CD4-positive, CD25-positive, alpha-beta regulatory T cell (primary cell): Measurements from ENCODE around the gene POSTN. TPM values are rescaled to one million over a fixed set of nuclear protein-coding genes. Genes with fewer than 3 reads are reported as not detected.

Experiments
- ATAC-seq, 2 donors: fragments of 150-1000 bp; cut with Tn5 transposase; one replicate each; pipeline ENCODE4 v1.10.0; 2021; ENCODE audit warnings: low read depth in 2 of 2, moderate number of reproducible peaks in 2 of 2, moderate library complexity in 1 of 2
- DNase-seq, 3 donors: peaks; one replicate each; pipeline versions ENCODE4 v3.0.0 to v3.0.0-alpha.2; 2012 to 2022; ENCODE audit warnings: mixed read lengths in 1 of 3
- H3K27ac ChIP-seq: one replicate; pipeline ENCODE4 v1.7.0; 2013; ENCODE audit warnings: mild to moderate bottlenecking, low read length; ENCODE audit not compliant: insufficient read depth, poor library complexity, severe bottlenecking
- H3K27me3 ChIP-seq: one replicate; pipeline ENCODE4 v1.7.0; 2013; ENCODE audit warnings: low read length; ENCODE audit not compliant: control insufficient read depth, insufficient read depth
- H3K36me3 ChIP-seq: one replicate; pipeline ENCODE4 v1.7.0; 2013; ENCODE audit warnings: mild to moderate bottlenecking, low read length, moderate library complexity; ENCODE audit not compliant: control insufficient read depth, insufficient read depth
- H3K4me1 ChIP-seq: 2 replicates; pipeline ENCODE4 v1.7.0; 2013; ENCODE audit warnings: mild to moderate bottlenecking, low read length; ENCODE audit not compliant: insufficient read depth, control insufficient read depth, poor library complexity, severe bottlenecking
- H3K4me3 ChIP-seq: one replicate; pipeline ENCODE4 v1.7.0; 2013; ENCODE audit warnings: low read depth, mild to moderate bottlenecking, low read length, moderate library complexity
- H3K9me3 ChIP-seq, 2 experiments: 1 replicate in 1 of 2; 2 replicates in 1 of 2; pipeline ENCODE4 v1.7.0; 2013; ENCODE audit warnings: low read length in 2 of 2, mild to moderate bottlenecking in 1 of 2, moderate library complexity in 1 of 2; ENCODE audit not compliant: control insufficient read depth in 2 of 2
- H3K27ac Mint-ChIP-seq, 3 donors: one replicate each; pipeline ENCODE4 v1.8.0; 2020 to 2022; ENCODE audit warnings: mild to moderate bottlenecking in 3 of 3, mixed read lengths in 3 of 3, moderate library complexity in 2 of 3
- H3K27me3 Mint-ChIP-seq: one replicate; pipeline ENCODE4 v1.8.0; 2022; ENCODE audit warnings: mild to moderate bottlenecking, mixed read lengths
- H3K36me3 Mint-ChIP-seq: one replicate; pipeline ENCODE4 v1.8.0; 2020; ENCODE audit warnings: mixed read lengths
- H3K4me1 Mint-ChIP-seq, 4 donors: one replicate each; pipeline ENCODE4 v1.8.0; 2020 to 2022; ENCODE audit warnings: mixed read lengths in 4 of 4, mild to moderate bottlenecking in 1 of 4
- H3K4me3 Mint-ChIP-seq, 4 donors: one replicate each; pipeline ENCODE4 v1.8.0; 2020 to 2022; ENCODE audit warnings: mild to moderate bottlenecking in 4 of 4, mixed read lengths in 4 of 4, moderate library complexity in 3 of 4
- H3K9me3 Mint-ChIP-seq, 7 donors: one replicate each; pipeline ENCODE4 v1.8.0; 2020 to 2022; ENCODE audit warnings: mixed read lengths in 7 of 7, mild to moderate bottlenecking in 3 of 7, moderate library complexity in 2 of 7
- polyA plus RNA-seq, 4 donors: library from polyadenylated mRNA; unstranded; fragments of 300-500 nt; fragmentation: Illumina TruSeq; gene quantifications; one replicate each; pipeline ENCODE4 v1.2.3, GENCODE V29; 2021
- total RNA-seq: library from RNA; stranded (reverse); gene quantifications from one replicate; pipeline ENCODE4 v1.2.3, GENCODE V29; 2022

The POSTN gene
- total and polyA plus RNA-seq, 5 donors from 2014 or later = not detected

GRCh38 chr13:37613236-37613635, 14.7 kb upstream of the POSTN start:
- Mint-ChIP-seq H3K27me3 (no peaks in the 10 kb centered on the region), H3K36me3 (no peaks in the 10 kb centered on the region), H3K4me3 (no peak overlapping the region), H3K4me1 (no peaks in the 10 kb centered on the region), H3K27ac (no peak overlapping the region), H3K9me3 (peaks cover 0 to 4% (median 0%) of the 10 kb centered on the region in 7 donors)
- Histone ChIP-seq H3K36me3 (no peaks in the 10 kb centered on the region), H3K27me3 (no peaks in the 10 kb centered on the region), H3K9me3 (no peaks in the 10 kb centered on the region), H3K27ac (no peak overlapping the region), H3K4me1 (no peaks in the 10 kb centered on the region), H3K4me3 (no peak overlapping the region)
- no peak for ATAC-seq
- DNase-seq = no peak

GRCh38 chr13:37608750-37609339, 10.3 kb upstream of the POSTN start:
- Histone ChIP-seq H3K27me3 (no peaks in the 10 kb centered on the region), H3K36me3 (no peaks in the 10 kb centered on the region), H3K9me3 (no peaks in the 10 kb centered on the region), H3K27ac (no peak overlapping the region), H3K4me3 (no peak overlapping the region), H3K4me1 (no peaks in the 10 kb centered on the region)
- no peaks in the 10 kb centered on the region for H3K4me1 Mint-ChIP-seq
- no peaks in the 10 kb centered on the region for H3K27me3 Mint-ChIP-seq
- no peak overlapping the region for H3K4me3 Mint-ChIP-seq
- no peak overlapping the region for H3K27ac Mint-ChIP-seq
- ATAC-seq = no peak
- H3K36me3 Mint-ChIP-seq = no peaks in the 10 kb centered on the region
- H3K9me3 Mint-ChIP-seq = peaks cover 0 to 15% (median 5%) of the 10 kb centered on the region in 7 donors
- DNase-seq = no peak

GRCh38 chr13:37602733-37603381, 4.3 kb upstream of the POSTN start:
- H3K27me3 Mint-ChIP-seq = no peaks in the 10 kb centered on the region
- H3K9me3 Mint-ChIP-seq = peaks cover 0 to 13% (median 4%) of the 10 kb centered on the region in 7 donors
- Histone ChIP-seq H3K27ac (no peak overlapping the region), H3K27me3 (no peaks in the 10 kb centered on the region), H3K4me1 (no peaks in the 10 kb centered on the region), H3K36me3 (no peaks in the 10 kb centered on the region), H3K4me3 (no peak overlapping the region), H3K9me3 (no peaks in the 10 kb centered on the region)
- H3K27ac Mint-ChIP-seq = no peak overlapping the region
- no peak overlapping the region for H3K4me3 Mint-ChIP-seq
- no peak for DNase-seq
- no peaks in the 10 kb centered on the region for H3K4me1 Mint-ChIP-seq
- H3K36me3 Mint-ChIP-seq = no peaks in the 10 kb centered on the region
- ATAC-seq = no peak

- H3K27me3 Mint-ChIP-seq = no peaks in the 10 kb centered on the region
- no peak overlapping the region for H3K27ac Mint-ChIP-seq
- H3K4me3 ChIP-seq = no peak overlapping the region
- no peaks in the 10 kb centered on the region for H3K4me1 ChIP-seq
- no peak overlapping the region for H3K4me3 Mint-ChIP-seq
- no peaks in the 10 kb centered on the region for H3K4me1 Mint-ChIP-seq
- H3K36me3 Mint-ChIP-seq = no peaks in the 10 kb centered on the region
- DNase-seq = no peak
- H3K9me3 ChIP-seq = no peaks in the 10 kb centered on the region
- no peak for ATAC-seq
- H3K27ac ChIP-seq = no peak overlapping the region
- no peaks in the 10 kb centered on the region for H3K27me3 ChIP-seq
- H3K9me3 Mint-ChIP-seq = peaks cover 0 to 6% (median 3%) of the 10 kb centered on the region in 7 donors
- H3K36me3 ChIP-seq = no peaks in the 10 kb centered on the region
Measured at GRCh38 chr13:37601648-37602440, 3.3 kb upstream of the POSTN start.

- ATAC-seq = no peak
- Mint-ChIP-seq H3K9me3 (peaks cover 0 to 2% (median 0%) of the 10 kb centered on the region in 7 donors), H3K27me3 (no peaks in the 10 kb centered on the region)
Measured at GRCh38 chr13:37599519-37599918, 951 bp upstream of the POSTN start.

GRCh38 chr13:37597477-37598025, 1.0 kb downstream of the POSTN start:
- Mint-ChIP-seq H3K27me3 (no peaks in the 10 kb centered on the region), H3K9me3 (no peaks in the 10 kb centered on the region)
- no peak for ATAC-seq

More at GRCh38 chr13:37599519-37599918, 951 bp upstream of the POSTN start:
- Mint-ChIP-seq H3K36me3 (no peaks in the 10 kb centered on the region), H3K4me1 (no peaks in the 10 kb centered on the region), H3K27ac (no peak overlapping the region), H3K4me3 (no peak overlapping the region)
- no peak overlapping the region for H3K27ac ChIP-seq
- no peaks in the 10 kb centered on the region for H3K36me3 ChIP-seq
- H3K4me3 ChIP-seq = no peak overlapping the region
- no peaks in the 10 kb centered on the region for H3K9me3 ChIP-seq
- DNase-seq = no peak
- no peaks in the 10 kb centered on the region for H3K4me1 ChIP-seq
- H3K27me3 ChIP-seq = no peaks in the 10 kb centered on the region

GRCh38 chr13:37596805-37597204, 1.8 kb downstream of the POSTN start:
- no peak overlapping the region for H3K27ac Mint-ChIP-seq
- no peaks in the 10 kb centered on the region for H3K4me1 ChIP-seq
- no peaks in the 10 kb centered on the region for H3K27me3 ChIP-seq
- H3K36me3 Mint-ChIP-seq = no peaks in the 10 kb centered on the region
- no peak overlapping the region for H3K4me3 Mint-ChIP-seq
- H3K36me3 ChIP-seq = no peaks in the 10 kb centered on the region
- no peak overlapping the region for H3K27ac ChIP-seq
- H3K9me3 ChIP-seq = no peaks in the 10 kb centered on the region
- H3K4me3 ChIP-seq = no peak overlapping the region
- H3K4me1 Mint-ChIP-seq = no peaks in the 10 kb centered on the region
- no peak for DNase-seq
- no peaks in the 10 kb centered on the region for H3K27me3 Mint-ChIP-seq
- ATAC-seq = no peak
- H3K9me3 Mint-ChIP-seq = no peaks in the 10 kb centered on the region

More at GRCh38 chr13:37597477-37598025, 1.0 kb downstream of the POSTN start:
- no peaks in the 10 kb centered on the region for H3K9me3 ChIP-seq
- H3K27me3 ChIP-seq = no peaks in the 10 kb centered on the region
- no peaks in the 10 kb centered on the region for H3K36me3 ChIP-seq
- Mint-ChIP-seq H3K36me3 (no peaks in the 10 kb centered on the region), H3K27ac (no peak overlapping the region), H3K4me1 (no peaks in the 10 kb centered on the region), H3K4me3 (no peak overlapping the region)
- H3K27ac ChIP-seq = no peak overlapping the region
- no peak overlapping the region for H3K4me3 ChIP-seq
- no peaks in the 10 kb centered on the region for H3K4me1 ChIP-seq
- DNase-seq = no peak
